Skeletal muscle satellite cell (primary cell): ENCODE measurements around the gene RNF38.

Experiments used
- H3K27me3 ChIP-seq: 2 replicates; pipeline ENCODE4 v1.7.0; 2013; ENCODE audit warnings: low read length; ENCODE audit not compliant: control insufficient read depth, insufficient read depth
- H3K36me3 ChIP-seq: 2 replicates; pipeline ENCODE4 v1.7.0; 2013; ENCODE audit warnings: mild to moderate bottlenecking, control low read depth, low read length; ENCODE audit not compliant: insufficient read depth
- H3K4me1 ChIP-seq: 2 replicates; pipeline ENCODE4 v1.7.0; 2013; ENCODE audit warnings: low read length; ENCODE audit not compliant: control insufficient read depth, insufficient read depth
- H3K4me2 ChIP-seq: 2 replicates; pipeline ENCODE4 v1.7.0; 2013; ENCODE audit warnings: mild to moderate bottlenecking, low read length
- H3K4me3 ChIP-seq: 2 replicates; pipeline ENCODE4 v1.7.0; 2013; ENCODE audit warnings: low read length
- H3K9ac ChIP-seq: 2 replicates; pipeline ENCODE4 v1.7.0; 2013; ENCODE audit warnings: mild to moderate bottlenecking, low read depth, low read length, moderate library complexity
- H3K9me3 ChIP-seq: replicated peaks from 2 replicates; pipeline ENCODE4 v1.7.0; 2013; ENCODE audit warnings: mild to moderate bottlenecking, control low read depth, low read length

The RNF38 gene

GRCh38 chr9:36289836-36290435 is 110.1 kb downstream of the RNF38 start:
- H3K4me3 ChIP-seq, result no peak overlapping the region
- H3K9ac ChIP-seq, result no peak overlapping the region
- H3K4me1 ChIP-seq, result no peaks in the 10 kb centered on the region
- no peaks in the 10 kb centered on the region for H3K36me3 ChIP-seq
- H3K4me2 ChIP-seq, result no peak overlapping the region
- no peaks in the 10 kb centered on the region for H3K27me3 ChIP-seq
- H3K9me3 ChIP-seq, result no peaks in the 10 kb centered on the region

GRCh38 chr9:36288070-36288469 is 112.0 kb downstream of the RNF38 start:
- no peak overlapping the region for H3K9ac ChIP-seq

More at GRCh38 chr9:36288070-36288469, 112.0 kb downstream of the RNF38 start:
- H3K9me3 ChIP-seq, result no peaks in the 10 kb centered on the region
- H3K4me3 ChIP-seq, result no peak overlapping the region
- no peak overlapping the region for H3K4me2 ChIP-seq
- H3K36me3 ChIP-seq, result no peaks in the 10 kb centered on the region
- no peaks in the 10 kb centered on the region for H3K27me3 ChIP-seq
- H3K4me1 ChIP-seq, result no peaks in the 10 kb centered on the region
